HTR-8/SVneo (cell line): ENCODE measurements around the gene RELN.
"Not testable (repeated sequence)": the region's sequence is repeated elsewhere in the genome, so short reads cannot be mapped to it uniquely, and the experiment has no call there.

Experiments
- DNase-seq: peaks from one replicate; pipeline ENCODE4 v3.0.0; 2011; ENCODE audit warnings: low spot score, mixed read lengths; ENCODE audit not compliant: insufficient read length
- FAIRE-seq: peaks from 2 replicates; lab custom pipeline; 2011; peaks lifted over from hg19 to GRCh38; lab: Jason Lieb, UNC

Gene RELN

GRCh38 chr7:103859709-103860108 lies 129.7 kb downstream of the RELN start:
- no peak for FAIRE-seq
- no peak for DNase-seq

DNA sequence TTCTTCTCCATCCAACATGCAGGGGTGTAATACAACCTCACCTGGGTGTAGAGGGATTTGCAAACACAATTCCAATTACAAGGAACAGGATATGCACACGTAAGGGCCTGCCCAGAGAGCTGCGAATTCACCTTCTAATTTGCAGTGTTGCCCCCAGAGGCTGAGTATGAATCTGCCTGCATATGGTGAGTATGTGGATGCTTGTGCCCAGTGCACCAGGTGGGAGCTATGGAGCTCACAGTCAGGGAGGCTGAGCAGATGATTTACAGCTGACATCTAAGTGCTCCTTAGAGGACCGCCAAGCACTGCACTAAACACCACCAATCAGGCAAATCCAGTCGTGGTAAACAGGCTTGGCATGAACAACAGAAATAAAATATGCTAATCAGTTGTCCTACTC lies 132.0 kb downstream of the RELN start:
- FAIRE-seq (no peak), DNase-seq (no peak)

- DNase-seq (no peak), FAIRE-seq (no peak)
Measured at GRCh38 chr7:103856929-103857328, 132.5 kb downstream of the RELN start.

DNA sequence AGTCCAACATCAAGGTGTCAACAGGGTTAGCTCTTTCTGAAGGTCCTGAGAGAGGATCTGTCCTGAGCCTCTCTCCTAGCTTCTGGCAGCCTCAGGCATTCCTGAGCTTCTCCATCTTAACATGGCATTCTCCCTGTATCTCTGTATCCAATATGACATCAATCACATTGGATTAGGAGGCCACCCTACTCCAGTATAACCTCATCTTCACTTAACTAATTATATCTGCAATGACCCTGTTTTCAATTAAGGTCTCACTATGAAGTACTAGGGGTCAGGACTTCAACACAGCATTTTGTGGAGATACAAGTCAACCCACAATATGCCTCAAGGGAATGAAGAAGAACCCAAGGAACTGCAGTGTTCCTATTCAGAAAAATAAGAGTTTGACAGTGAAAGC lies 133.8 kb downstream of the RELN start:
- FAIRE-seq (no peak), DNase-seq (no peak)

- FAIRE-seq (no peak), DNase-seq (no peak)
Measured at GRCh38 chr7:103854611-103855010, 134.8 kb downstream of the RELN start.

DNA sequence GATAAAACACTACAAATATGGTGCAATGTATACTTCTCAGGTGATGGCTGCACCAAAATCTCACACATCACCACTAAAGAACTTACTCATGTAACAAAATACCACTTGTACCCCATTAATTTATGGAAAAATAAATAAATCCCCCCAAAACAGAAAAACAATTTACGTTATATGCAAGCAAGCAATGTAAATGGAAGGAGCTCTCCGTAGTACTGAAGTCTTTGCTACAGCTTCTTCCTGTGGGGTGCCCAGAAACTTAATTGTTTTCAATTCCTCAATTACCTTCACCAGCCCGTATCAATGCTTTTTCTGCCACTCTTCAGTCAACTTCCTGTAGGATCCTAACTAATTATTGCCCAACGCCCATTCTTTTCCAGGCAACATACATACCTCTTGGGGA lies 138.1 kb downstream of the RELN start:
- FAIRE-seq (no peak), DNase-seq (no peak)

DNA sequence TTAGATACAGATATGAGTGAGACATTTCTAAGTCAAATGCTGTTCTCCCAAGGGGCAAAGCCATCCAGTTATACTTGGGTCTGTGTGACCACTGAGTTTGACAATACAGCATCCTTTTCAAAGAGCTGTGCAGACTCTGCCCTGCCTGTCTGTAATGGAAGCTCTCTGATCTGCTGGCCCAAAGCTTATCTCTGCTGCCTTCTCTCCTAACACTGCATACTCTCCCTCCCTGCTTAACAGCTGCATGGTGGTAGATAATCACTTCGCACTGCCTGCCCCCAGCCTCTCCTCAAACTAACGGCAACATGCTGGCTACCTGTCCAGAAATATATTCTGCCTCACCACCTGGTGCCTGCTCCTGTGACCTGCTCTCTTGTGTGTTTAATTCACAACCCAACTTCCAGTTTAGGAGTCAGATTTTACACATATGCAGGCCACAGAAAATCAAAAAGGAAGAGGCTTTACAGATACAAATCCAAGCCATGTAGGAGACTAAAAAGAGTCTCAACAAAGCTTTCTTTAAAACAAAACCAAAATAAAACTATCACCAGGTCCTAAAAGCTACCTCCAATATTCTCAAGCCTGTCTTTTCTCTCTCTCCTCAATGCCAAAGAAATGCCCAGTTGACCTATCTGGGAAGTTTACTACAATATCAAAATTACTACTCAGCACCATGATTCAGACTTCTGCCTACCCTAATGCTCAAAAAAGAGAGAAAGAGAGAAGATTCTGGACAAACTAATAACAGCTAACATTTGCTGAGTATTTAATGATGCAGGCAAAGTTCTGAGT lies 145.6 kb downstream of the RELN start:
- FAIRE-seq (no peak), DNase-seq (no peak)

DNA sequence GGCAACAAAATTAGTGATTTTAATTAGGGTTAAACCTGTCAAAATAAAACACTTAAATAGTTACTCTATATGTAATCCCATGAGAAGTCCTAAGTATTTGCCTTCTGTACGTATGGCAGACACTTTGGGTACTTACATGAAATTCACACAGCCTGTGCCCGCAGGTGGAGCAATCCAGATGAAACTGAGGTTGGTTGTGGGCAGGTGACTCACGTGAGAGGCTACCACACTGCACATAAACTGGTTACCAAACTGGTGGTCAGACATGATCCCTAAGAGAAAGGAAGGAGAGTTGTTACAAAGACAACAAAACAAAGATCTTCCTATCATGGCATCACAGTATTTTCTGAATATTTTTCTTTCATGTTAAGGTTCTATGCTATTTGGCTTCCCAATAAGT lies 156.1 kb downstream of the RELN start:
- no peak for DNase-seq
- no peak for FAIRE-seq

DNA sequence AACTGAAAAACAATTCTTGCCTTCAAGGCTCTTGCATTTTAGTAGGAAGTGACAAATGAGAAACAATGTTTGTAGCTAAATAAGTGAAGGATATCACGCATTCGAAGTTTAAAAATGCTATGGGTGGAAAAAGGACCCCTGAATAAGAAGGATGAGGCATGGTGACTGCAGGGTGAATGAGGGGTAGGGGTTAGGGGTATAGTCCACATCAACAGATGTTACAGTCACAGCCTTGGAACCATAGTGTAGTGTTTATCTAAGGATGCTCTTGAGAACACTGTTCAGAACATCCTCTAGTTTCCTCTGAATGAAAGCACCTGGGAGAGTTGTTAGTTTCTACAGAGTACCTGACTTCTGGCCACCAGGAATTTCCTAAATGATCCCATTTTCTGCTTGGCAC lies 157.0 kb downstream of the RELN start:
- FAIRE-seq (no peak), DNase-seq (no peak)

DNA sequence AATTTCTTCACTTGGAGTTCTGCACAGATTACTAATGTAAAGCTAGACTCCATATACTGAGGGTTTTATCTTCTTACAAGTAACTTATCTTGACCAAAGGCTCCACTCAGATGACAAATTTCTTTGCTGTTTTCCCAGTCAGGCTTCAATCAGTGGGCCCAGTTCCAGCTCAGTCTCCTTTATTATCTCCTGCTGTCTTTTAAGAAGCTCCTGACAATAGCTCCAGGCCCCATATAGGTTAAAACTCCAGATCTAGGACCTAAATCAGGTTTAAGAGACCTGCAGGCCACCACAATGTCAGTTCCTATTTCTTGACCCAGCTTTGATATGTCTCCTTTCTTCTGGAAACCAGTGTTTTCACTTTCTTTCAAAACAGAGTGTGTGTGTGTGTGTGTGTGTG lies 165.2 kb downstream of the RELN start:
- DNase-seq (no peak), FAIRE-seq (no peak)

DNA sequence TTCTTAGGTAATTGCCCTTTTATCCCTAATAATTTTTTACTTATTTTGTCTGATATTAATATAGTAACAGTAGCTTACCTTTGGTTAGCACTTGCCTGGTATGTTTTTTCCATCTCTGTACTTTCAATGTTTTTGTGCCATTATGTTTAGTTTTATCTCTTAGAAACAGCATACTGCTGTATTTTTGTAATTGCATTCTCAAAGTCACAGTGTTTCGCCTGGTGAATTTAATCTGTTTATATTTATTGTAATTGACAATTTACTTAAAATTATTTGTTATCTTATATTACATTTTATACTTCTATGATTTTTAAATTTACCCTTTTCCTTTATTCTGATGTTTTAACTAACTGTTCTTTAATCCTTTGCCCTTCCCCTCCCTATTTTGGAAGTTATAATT lies 166.4 kb downstream of the RELN start:
- FAIRE-seq (no peak), DNase-seq (no peak)

GRCh38 chr7:103821092-103821491 lies 168.4 kb downstream of the RELN start:
- FAIRE-seq, result no peak
- DNase-seq, result no peak

DNA sequence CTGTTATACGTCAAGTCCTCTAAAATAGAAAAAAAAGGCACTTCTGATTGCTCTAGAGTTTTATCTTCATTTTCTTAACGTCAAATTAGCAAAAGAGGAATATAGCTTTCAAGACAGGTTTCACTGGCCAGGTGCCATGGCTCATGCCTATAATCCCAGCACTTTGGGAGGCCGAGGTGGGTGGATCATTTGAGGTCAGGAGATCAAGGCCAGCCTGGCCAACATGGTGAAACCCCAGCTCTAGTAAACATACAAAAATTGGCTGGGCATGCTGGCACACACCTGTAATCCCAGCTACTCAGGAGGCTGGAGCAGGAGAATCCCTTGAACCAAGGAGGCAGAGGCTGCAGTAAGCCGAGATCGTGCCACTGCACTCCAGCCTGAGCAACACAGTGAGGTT lies 173.5 kb downstream of the RELN start:
- not testable (repeated sequence) for DNase-seq, FAIRE-seq

GRCh38 chr7:103813970-103814369 lies 175.5 kb downstream of the RELN start:
- DNase-seq, result no peak
- no peak for FAIRE-seq

DNA sequence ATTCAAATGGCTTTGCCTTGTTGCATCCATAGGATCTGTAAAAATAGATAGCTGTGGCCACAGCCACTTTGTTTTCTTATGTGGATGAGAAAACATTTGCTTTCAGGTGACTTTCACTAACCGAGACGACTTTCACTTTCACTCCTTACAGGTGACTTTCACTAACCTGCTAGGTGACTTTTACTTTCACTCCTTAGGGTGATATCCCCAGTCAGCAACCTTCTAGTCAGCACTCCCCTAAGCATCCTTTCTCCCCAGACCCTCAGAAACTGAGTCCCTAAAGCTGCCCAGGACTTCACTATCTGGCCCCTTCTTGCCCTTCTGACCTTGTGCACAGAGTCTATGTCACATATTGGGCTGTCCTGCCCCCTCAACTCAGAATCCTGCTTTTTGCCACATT lies 177.5 kb downstream of the RELN start:
- DNase-seq, result no peak
- no peak for FAIRE-seq

DNA sequence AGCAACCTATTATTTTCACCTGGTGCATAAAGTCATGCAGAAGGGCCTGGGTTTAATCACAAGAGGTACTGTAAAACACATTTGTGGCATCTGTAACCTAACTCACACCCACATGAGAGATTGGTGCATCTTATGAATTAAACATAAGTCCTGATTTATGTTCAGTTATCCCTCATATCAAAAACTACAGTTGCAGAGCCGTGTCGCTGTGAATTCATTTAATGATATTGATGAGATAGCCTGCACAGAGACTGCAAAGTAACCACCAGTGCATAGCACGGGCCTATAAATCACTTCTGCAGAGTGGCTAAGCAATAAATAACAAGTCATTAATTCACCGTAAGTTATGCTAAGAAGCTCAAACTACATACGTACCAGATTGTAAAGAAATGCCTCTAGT lies 178.2 kb downstream of the RELN start:
- FAIRE-seq (no peak), DNase-seq (no peak)

GRCh38 chr7:103810112-103810744 lies 179.2 kb downstream of the RELN start:
- DNase-seq (no peak), FAIRE-seq (no peak)

DNA sequence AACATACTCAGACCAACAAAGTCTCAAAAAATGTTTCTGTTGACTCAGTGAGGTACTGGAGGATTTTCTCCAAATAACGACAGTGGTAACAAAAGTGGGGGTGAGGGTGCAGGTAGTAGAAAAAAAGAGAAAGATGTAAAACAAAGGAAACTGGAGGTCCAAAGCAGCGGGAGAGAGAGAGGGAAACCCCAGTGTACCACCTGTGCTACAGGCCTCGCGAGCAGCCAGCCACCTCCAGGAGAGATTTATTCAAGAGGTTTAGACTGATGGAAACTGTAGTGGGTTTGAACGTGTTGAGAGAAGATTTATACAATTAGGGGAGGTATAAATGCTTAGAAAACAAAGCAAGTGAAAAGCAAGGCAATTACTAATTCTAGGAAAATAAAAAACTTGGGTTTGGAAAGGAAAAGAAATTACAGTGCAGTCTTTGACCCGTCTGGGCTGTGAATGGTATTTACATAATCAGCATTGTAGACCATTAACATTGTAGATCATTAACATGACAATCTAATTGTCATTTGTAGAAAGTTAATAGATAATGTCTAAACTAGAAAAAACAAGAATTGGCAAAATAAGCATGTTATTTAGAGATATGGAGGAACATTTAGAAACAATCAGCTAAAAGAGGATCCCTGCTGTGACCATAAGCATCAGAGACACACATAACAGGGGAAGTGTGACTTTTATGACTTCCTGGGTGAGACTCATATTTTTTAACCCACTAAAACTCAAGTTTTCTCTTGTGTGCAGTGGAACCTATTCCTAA lies 180.0 kb downstream of the RELN start:
- no peak for DNase-seq
- FAIRE-seq, result no peak

GRCh38 chr7:103805346-103805745 lies 184.1 kb downstream of the RELN start:
- FAIRE-seq (no peak), DNase-seq (no peak)

DNA sequence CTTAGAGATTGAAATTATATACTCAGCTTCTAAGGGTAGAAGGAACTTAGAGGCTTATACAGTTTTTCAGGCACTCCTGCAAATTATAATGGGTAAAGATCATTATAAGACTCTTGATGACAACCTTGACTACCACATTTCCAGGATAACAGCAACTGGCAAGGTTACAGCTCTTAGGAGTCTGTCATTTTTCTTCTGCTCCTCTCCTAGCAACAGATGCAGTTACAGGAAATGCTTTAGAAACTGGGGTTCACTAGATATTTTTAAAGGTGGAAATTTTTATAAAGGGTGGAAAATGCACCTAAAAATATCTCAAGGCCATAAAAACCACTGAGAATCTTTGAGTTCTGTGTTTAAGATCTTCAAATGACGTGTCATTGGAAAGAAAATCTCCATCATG lies 185.8 kb downstream of the RELN start:
- FAIRE-seq, result no peak
- no peak for DNase-seq

DNA sequence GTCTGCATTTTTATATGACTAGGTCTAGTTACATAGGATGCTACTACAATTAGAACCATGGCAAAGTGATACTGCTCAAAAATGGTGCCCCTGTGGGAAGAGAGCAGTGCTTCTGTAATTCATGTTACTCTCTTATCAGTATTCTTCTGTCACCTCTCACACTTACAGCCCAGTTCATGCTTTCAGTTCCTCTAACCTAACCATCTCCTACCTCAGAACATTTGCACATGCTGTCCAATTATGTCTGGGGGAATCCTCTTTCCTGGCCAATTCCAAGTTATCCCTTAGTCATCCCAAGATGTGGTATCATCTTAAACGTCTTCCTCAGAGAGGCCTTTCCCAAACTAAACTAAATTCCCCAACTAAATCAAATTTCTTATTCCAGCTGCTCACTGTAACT lies 190.2 kb downstream of the RELN start:
- FAIRE-seq (no peak), DNase-seq (no peak)
